ENCODE data around the gene GPR27. TPM values are rescaled to one million over a fixed set of nuclear protein-coding genes. Genes with fewer than 3 reads are reported as not detected.

The GPR27 gene
- total RNA-seq, 1 experiment from 2014 or later, result not detected

- Histone ChIP-seq H3K9me3 (replicated peaks) (no peaks in the 10 kb centered on the region), H3K36me3 (no peaks in the 10 kb centered on the region), H3K4me3 (no peak overlapping the region), H3K27me3 (no peaks in the 10 kb centered on the region), H3K4me1 (no peaks in the 10 kb centered on the region), H3K27ac (no peak overlapping the region)
- no peak for DNase-seq
Measured at GRCh38 chr3:71724171-71724453, 29.5 kb upstream of the GPR27 start.

- Histone ChIP-seq H3K9me3 (replicated peaks) (no peaks in the 10 kb centered on the region), H3K27ac (no peak overlapping the region), H3K4me1 (no peaks in the 10 kb centered on the region), H3K4me3 (peak overlapping the region; percentile 60), H3K27me3 (no peaks in the 10 kb centered on the region), H3K36me3 (no peaks in the 10 kb centered on the region)
- peak; percentile 6 to 19 for DNase-seq
Measured at GRCh38 chr3:71724584-71725270, 28.9 kb upstream of the GPR27 start.

- Histone ChIP-seq H3K9me3 (replicated peaks) (no peaks in the 10 kb centered on the region), H3K4me3 (peak within 1 kb of the TSS; percentile 60), H3K27me3 (no peaks in the 10 kb centered on the region), H3K36me3 (no peaks in the 10 kb centered on the region), H3K4me1 (no peaks in the 10 kb centered on the region), H3K27ac (no peak within 1 kb of the TSS)
- peak; percentile 16 to 20 for DNase-seq
Measured at GRCh38 chr3:71725271-71725991, 28.2 kb upstream of the GPR27 start, which contains the start of gene EIF4E3. TSS of gene EIF4E3 (minus strand) at chr3:71725402. CDS start at chr3:71725367, 35 bp downstream.

GRCh38 chr3:71726146-71726545, 27.5 kb upstream of the GPR27 start:
- Histone ChIP-seq H3K36me3 (no peaks in the 10 kb centered on the region), H3K4me1 (no peaks in the 10 kb centered on the region), H3K27ac (no peak overlapping the region), H3K4me3 (no peak overlapping the region), H3K9me3 (replicated peaks) (no peaks in the 10 kb centered on the region), H3K27me3 (no peaks in the 10 kb centered on the region)
- DNase-seq, result no peak

- Histone ChIP-seq H3K36me3 (no peaks in the 10 kb centered on the region), H3K27me3 (no peaks in the 10 kb centered on the region), H3K4me3 (no peak overlapping the region), H3K9me3 (replicated peaks) (no peaks in the 10 kb centered on the region), H3K4me1 (no peaks in the 10 kb centered on the region), H3K27ac (no peak overlapping the region)
- DNase-seq, result no peak
Measured at GRCh38 chr3:71728632-71729342, 24.9 kb upstream of the GPR27 start.

GRCh38 chr3:71732637-71733036, 21.0 kb upstream of the GPR27 start:
- no peak for DNase-seq
- H3K9me3 ChIP-seq (replicated peaks), result no peaks in the 10 kb centered on the region
- no peaks in the 10 kb centered on the region for H3K4me1 ChIP-seq
- no peaks in the 10 kb centered on the region for H3K36me3 ChIP-seq
- no peak overlapping the region for H3K4me3 ChIP-seq
- no peak overlapping the region for H3K27ac ChIP-seq
- no peaks in the 10 kb centered on the region for H3K27me3 ChIP-seq

GRCh38 chr3:71733319-71733718, 20.3 kb upstream of the GPR27 start:
- Histone ChIP-seq H3K27me3 (no peaks in the 10 kb centered on the region), H3K36me3 (no peaks in the 10 kb centered on the region), H3K27ac (no peak overlapping the region), H3K4me1 (no peaks in the 10 kb centered on the region), H3K9me3 (replicated peaks) (no peaks in the 10 kb centered on the region), H3K4me3 (no peak overlapping the region)
- no peak for DNase-seq

GRCh38 chr3:71734881-71735280, 18.8 kb upstream of the GPR27 start:
- Histone ChIP-seq H3K36me3 (no peaks in the 10 kb centered on the region), H3K27me3 (no peaks in the 10 kb centered on the region), H3K9me3 (replicated peaks) (no peaks in the 10 kb centered on the region), H3K4me1 (no peaks in the 10 kb centered on the region), H3K4me3 (no peak overlapping the region), H3K27ac (no peak overlapping the region)
- DNase-seq, result no peak

- no peaks in the 10 kb centered on the region for H3K27me3 ChIP-seq
- no peak overlapping the region for H3K27ac ChIP-seq
- no peaks in the 10 kb centered on the region for H3K9me3 ChIP-seq (replicated peaks)
- no peaks in the 10 kb centered on the region for H3K4me1 ChIP-seq
- DNase-seq, result no peak
- H3K36me3 ChIP-seq, result no peaks in the 10 kb centered on the region
- H3K4me3 ChIP-seq, result no peak overlapping the region
Measured at GRCh38 chr3:71742621-71743020, 11.0 kb upstream of the GPR27 start.

- Histone ChIP-seq H3K4me3 (no peak overlapping the region), H3K4me1 (no peaks in the 10 kb centered on the region), H3K36me3 (no peaks in the 10 kb centered on the region), H3K27me3 (no peaks in the 10 kb centered on the region), H3K9me3 (replicated peaks) (no peaks in the 10 kb centered on the region), H3K27ac (no peak overlapping the region)
- no peak for DNase-seq
Measured at GRCh38 chr3:71744738-71745137, 8.9 kb upstream of the GPR27 start.

GRCh38 chr3:71751602-71752001, 2.1 kb upstream of the GPR27 start:
- Histone ChIP-seq H3K36me3 (no peaks in the 10 kb centered on the region), H3K27me3 (no peaks in the 10 kb centered on the region), H3K4me3 (no peak overlapping the region), H3K27ac (no peak overlapping the region), H3K4me1 (no peaks in the 10 kb centered on the region), H3K9me3 (replicated peaks) (no peaks in the 10 kb centered on the region)
- no peak for DNase-seq

GRCh38 chr3:71752831-71753700, 589 bp upstream of the GPR27 start:
- H3K27me3 ChIP-seq, result no peaks in the 10 kb centered on the region
- no peaks in the 10 kb centered on the region for H3K36me3 ChIP-seq
- DNase-seq, result no peak
- H3K4me1 ChIP-seq, result no peaks in the 10 kb centered on the region
- H3K27ac ChIP-seq, result no peak overlapping the region
- no peak overlapping the region for H3K4me3 ChIP-seq
- no peaks in the 10 kb centered on the region for H3K9me3 ChIP-seq (replicated peaks)

- no peaks in the 10 kb centered on the region for H3K4me1 ChIP-seq
- no peak overlapping the region for H3K4me3 ChIP-seq
- no peak for DNase-seq
- H3K27ac ChIP-seq, result no peak overlapping the region
- no peaks in the 10 kb centered on the region for H3K27me3 ChIP-seq
- no peaks in the 10 kb centered on the region for H3K9me3 ChIP-seq (replicated peaks)
- H3K36me3 ChIP-seq, result no peaks in the 10 kb centered on the region
Measured at GRCh38 chr3:71754610-71755253, 1.1 kb downstream of the GPR27 start.

- H3K9me3 ChIP-seq (replicated peaks), result no peaks in the 10 kb centered on the region
- DNase-seq, result no peak
- no peaks in the 10 kb centered on the region for H3K4me1 ChIP-seq
- H3K27me3 ChIP-seq, result no peaks in the 10 kb centered on the region
- no peak overlapping the region for H3K4me3 ChIP-seq
- H3K36me3 ChIP-seq, result no peaks in the 10 kb centered on the region
- no peak overlapping the region for H3K27ac ChIP-seq
Measured at GRCh38 chr3:71758091-71758490, 4.4 kb downstream of the GPR27 start.

Measured in SJCRH30 (cell line).